Right kidney (tissue), 1 donor: Measurements from ENCODE around the gene VPS37D.

Experiments
- DNase-seq: peaks from one replicate; pipeline ENCODE4 v3.0.0-alpha.2; 2016

VPS37D gene

DNA sequence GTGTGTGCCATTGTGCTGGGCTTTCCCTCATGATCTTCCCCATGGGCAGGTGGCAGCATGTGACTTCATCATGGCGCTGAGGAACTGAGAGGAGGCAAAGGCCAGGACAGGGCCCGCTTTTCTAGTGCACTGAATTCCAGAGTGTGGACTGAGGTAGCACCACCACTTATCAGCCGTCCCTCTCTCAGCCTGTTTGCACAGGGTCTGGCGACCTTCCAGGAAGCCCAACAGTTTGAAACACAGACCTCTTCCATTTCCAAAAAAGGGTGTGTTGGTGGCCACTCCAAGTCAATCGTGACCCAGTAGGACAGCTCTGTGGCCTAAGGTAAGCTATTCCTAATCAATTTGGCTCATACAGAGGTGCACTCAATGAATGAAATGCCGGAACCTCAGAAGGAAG lies 11.2 kb downstream of the VPS37D start:
- DNase-seq, result no peak

DNA sequence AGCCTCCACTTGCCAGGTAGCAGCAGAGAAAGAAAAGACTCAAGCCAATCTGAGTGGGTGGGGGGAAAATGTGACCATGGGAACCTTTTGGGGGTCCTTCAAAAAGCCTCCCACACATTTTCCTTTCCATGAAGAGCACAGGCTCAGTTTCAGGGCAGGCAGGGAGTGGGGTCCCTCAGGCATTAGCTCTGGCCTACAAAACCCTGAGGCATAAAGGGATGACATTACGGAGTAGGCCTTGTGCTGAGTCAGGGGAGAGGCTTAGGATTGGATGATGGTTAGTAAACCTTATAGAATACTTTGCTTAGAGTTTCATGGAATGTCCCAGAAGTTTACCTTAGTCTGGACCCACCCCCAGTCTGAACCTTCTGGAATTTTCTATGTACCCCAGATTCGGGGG lies 12.1 kb downstream of the VPS37D start:
- no peak for DNase-seq

DNA sequence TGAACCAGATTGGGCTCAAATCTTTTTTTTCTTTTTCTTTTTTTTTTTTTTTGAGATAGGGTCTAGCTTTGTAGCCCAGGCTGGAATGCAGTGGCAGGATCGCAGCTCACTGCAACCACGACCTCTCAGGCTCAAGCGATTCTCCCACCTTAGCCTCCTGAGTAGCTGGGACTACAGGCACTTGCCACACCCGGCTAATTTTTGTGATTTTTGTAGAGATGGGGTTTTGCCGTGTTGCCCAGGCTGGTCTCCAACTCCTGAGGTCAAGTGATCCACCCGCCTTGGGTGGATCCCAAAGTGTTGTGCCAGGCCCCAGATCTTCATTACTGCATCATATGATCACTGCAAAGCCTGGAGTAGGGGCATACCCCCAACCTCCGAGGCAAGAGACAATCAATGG lies 12.9 kb downstream of the VPS37D start:
- DNase-seq, result no peak

DNA sequence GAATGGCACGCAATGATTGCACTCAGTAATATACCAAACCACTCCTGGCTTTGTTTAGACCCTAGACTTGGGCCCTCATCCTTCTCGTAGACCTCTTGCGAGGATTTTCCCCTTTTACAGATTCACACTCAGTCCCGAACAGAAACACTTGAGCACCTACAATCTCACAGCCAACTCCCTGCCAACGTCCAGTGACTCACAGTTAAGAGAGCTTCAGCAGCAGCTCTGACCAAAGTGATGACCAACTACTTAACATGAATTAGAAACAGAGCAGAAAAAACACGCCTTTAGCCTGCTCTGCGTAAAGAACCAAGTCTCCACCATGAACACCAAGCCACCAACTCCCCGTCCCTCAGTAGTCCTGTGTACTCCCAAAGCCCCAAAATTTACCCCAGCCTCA lies 13.4 kb downstream of the VPS37D start:
- DNase-seq, result no peak

- DNase-seq, result no peak
Observed at GRCh38 chr7:73682745-73683055, 15.1 kb downstream of the VPS37D start.

- DNase-seq, result peak; percentile 84
Observed at GRCh38 chr7:73683056-73683787, 15.6 kb downstream of the VPS37D start, which contains the start of the genes BUD23 and DNAJC30. Gene BUD23 (plus strand): TSS chr7:73683597. CDS start chr7:73683626, 29 bp downstream. Gene DNAJC30 (minus strand): TSS chr7:73683453. CDS start chr7:73683423, 30 bp downstream.

- no peak for DNase-seq
Observed at GRCh38 chr7:73683788-73684693, 16.4 kb downstream of the VPS37D start.

DNA sequence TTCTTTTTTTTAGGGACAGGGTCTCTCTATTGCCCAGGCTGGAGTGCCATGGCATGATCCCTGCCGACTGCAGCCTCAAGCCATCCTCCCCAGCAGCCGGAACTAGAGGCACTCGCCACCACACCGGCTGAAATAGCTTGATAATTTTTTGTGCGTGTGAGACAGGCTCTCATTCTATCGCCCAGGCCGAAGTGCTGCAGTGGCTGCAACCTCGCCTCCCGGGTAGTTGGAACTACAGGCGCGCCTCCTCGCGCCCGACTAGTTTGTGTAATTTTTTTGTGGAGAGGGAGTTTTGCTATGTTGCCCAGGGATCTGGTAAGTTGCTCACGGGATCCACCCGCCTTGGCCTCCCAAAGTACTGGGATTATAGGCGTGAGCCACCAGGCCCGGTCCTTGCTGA lies 17.7 kb downstream of the VPS37D start:
- DNase-seq, result no peak

GRCh38 chr7:73688288-73688687 lies 20.7 kb downstream of the VPS37D start:
- no peak for DNase-seq

DNA sequence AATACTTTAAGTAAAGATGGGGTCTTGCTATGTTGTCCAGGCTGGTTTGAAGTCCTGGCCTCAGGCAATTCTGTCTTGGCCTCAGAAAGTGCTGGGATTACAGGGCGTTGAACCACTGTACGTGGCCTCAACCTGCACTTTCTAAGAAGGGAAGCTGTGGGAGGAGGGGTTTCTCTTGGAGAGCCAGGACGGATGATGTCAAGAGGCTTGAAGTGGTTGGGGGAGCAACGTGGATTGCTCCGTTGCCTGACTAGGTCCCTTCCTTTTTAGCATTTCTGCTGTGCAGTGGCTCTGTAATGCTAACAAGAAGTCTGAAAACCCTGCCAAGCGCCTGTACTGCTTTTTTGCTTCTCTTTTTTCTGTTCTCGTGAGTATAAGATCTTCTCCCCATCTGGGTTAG lies 23.0 kb downstream of the VPS37D start:
- no peak for DNase-seq

DNA sequence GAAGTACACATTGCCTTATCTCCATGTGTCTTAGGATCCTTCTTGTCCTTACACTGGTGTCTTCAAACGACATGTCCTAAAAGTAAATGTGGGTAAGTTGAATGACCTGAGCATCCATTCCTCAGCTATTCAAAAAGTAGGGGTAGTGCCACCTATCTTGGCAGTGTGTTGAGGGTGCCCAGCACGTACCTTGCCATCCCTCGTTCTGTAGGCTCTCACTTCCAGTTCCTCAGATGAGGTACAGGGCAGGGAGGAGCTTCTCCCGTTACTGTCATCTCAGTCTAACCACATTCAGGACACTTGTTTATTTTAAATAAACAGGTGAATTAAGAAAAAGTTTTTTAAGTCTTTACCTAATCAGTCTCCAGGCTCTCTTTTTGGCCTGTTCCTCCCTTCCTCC lies 28.7 kb downstream of the VPS37D start:
- no peak for DNase-seq

DNA sequence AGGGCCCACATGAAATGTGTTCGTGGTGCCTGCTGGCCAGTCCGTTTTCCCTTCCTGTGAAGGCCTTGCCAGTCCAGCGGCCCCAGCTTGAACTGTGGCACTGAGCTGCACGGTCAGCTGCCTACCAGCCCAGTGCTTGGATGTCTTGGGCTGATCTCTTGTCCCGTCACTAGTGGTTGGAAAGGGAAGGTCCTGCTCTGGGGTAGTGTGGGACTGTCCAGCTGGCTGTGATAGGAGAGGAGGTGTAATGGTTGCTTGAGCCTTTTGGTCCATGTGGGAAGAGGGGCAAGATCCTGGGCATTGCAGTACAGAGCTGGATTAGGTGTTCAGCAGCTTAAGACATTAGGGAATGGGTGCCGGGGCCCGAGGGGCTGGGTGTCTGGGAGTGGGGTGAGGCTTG lies 30.8 kb downstream of the VPS37D start:
- no peak for DNase-seq

DNA sequence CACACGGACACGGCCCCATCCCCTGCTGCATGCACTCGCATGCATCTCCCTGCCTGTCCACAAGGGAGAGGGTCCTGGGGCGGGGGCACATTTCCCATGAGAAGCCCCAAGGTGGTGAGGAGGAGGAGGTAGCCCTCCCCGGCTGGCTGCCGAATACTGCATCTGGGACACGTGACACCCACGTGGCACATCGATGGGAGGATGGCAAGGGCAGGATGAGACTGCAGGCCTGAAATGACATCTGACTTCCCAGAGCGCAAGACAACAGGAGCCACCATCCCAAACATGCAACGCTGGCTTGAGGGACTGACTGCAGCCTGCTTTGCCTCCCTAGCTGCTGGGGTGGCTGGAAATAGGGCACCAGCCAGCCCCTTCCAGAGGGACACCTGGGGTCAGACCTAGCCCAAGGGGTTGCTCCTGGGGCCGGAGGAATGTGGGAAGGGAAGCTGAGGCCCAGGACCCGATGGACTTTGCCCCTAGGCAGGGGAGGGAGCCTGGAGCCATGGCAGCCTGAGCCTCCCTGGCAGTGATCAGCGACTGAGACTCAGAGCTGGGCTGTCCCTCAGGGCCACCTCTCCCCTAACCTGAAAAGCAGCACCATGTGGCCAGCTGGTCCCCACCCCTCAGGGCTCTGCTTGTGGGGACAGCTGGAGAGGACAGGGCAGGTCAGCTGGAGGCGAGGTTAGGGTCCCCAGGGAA lies 31.9 kb downstream of the VPS37D start:
- DNase-seq, result no peak

GRCh38 chr7:73700069-73700423 lies 32.4 kb downstream of the VPS37D start:
- DNase-seq, result no peak

- DNase-seq, result no peak
Observed at GRCh38 chr7:73700581-73701134, 33.0 kb downstream of the VPS37D start.

- DNase-seq, result no peak
Observed at GRCh38 chr7:73701357-73701995, 33.8 kb downstream of the VPS37D start.

DNA sequence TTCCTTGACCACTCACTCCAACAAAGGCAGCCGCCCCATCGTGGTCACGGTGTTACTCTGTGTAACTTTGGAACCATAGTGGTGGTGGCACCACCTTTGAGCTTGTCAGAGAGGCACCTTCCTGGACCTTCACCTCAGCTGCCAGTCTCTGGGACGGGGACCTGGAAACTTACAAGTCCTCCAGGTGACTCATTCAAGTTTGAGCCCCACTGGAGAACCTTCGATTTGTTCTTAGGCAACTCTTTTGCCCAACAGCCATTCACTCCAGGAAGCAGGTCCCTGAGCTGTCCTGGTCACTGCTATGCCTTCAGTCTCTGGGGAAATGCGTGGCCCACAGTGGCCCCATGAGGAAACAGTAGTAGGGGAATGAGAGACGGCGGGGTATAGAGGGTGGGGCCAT lies 34.6 kb downstream of the VPS37D start:
- DNase-seq, result no peak

GRCh38 chr7:73702665-73703064 lies 35.0 kb downstream of the VPS37D start:
- DNase-seq, result no peak

- no peak for DNase-seq
Observed at GRCh38 chr7:73703225-73703624, 35.6 kb downstream of the VPS37D start.

DNA sequence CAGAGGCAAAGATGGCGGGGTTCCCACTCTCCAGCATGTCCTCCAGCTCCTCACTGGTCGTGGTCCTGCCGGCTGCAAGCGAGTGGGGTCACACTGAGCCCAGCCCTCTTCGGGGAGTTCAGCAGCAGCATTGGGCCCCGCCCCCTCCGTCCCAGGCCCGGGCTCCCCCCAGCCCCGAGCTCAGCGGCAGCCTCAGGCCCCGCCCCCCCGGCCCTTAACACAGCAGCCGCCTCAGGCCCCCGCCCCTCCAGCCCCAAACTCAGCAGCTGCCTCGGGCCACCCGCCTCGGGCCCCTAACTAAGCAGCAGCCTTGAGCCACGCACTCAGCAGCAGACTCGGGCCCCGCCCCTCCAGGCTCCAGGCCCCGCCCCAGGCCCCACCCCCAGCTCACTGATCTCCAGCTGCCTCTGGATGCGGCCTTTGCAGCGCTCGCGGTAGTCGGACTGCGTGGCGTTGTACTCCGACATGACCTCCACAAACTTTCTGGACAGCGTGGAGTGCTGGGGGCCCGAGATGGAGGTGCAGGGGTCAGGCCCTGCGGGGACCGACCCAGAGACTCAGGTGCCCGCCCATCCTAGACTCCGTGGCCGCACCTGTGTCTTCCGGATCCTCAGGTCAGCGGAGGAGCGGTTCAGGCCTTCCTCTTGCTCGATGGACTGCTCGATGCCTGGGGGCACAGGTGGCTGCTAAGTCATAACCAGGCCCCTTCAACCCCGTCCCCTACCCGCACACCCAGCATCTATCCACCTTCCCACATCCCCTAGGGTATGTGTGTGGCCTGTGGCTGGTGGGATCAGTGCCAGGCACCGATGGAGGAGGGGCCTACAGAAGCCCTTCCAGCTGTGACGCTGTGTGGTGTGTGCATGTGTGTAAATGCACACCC lies 36.4 kb downstream of the VPS37D start:
- peak; percentile 53 for DNase-seq
